Activated CD4-positive, alpha-beta memory T cell treated with anti-CD3 and anti-CD28 coated beads, Interleukin-2, amount 10 ng/mL, durations not matched to agents 7 days and 5 days (primary cell): ENCODE data around the gene SLC2A3. TPM values are rescaled to one million over a fixed set of nuclear protein-coding genes. Genes with fewer than 3 reads are reported as not detected.
"Not testable (repeated sequence)": the region's sequence is repeated elsewhere in the genome, so short reads cannot be mapped to it uniquely, and the experiment has no call there.

Experiments used
- CTCF ChIA-PET: fragments of 350-600 bp; sonication (Branson Sonifier 250); formaldehyde crosslinking; loops from one replicate; lab custom pipeline; 2021; ENCODE audit warnings: antibody characterized with exemption, inconsistent platforms; lab: Charles Lee
- POLR2A ChIA-PET: fragments of 350-600 bp; sonication (Branson Sonifier 250); formaldehyde crosslinking; loops from one replicate; lab custom pipeline; 2021; ENCODE audit warnings: antibody characterized with exemption; lab: Charles Lee
- DNase-seq: peaks from one replicate; pipeline ENCODE4 v3.0.0-alpha.2; 2020
- H3K27ac Mint-ChIP-seq: one replicate; pipeline ENCODE4 v1.8.0; 2021; ENCODE audit warnings: mild to moderate bottlenecking, mixed read lengths
- H3K27me3 Mint-ChIP-seq: one replicate; pipeline ENCODE4 v1.8.0; 2021; ENCODE audit warnings: mixed read lengths
- H3K36me3 Mint-ChIP-seq: one replicate; pipeline ENCODE4 v1.8.0; 2021; ENCODE audit warnings: low read depth, mixed read lengths
- H3K4me1 Mint-ChIP-seq: one replicate; pipeline ENCODE4 v1.8.0; 2021; ENCODE audit warnings: mixed read lengths
- H3K4me3 Mint-ChIP-seq: one replicate; pipeline ENCODE4 v1.8.0; 2021; ENCODE audit warnings: mild to moderate bottlenecking, mixed read lengths
- H3K9me3 Mint-ChIP-seq: one replicate; pipeline ENCODE4 v1.8.0; 2021; ENCODE audit warnings: mixed read lengths
- total RNA-seq, 2 experiments: library from RNA; stranded (reverse); gene quantifications; one replicate each; pipeline ENCODE4 v1.2.3, GENCODE V29; 2021

SLC2A3 gene
- total RNA-seq, 2 experiments from 2014 or later = 659 to 664 TPM

DNA sequence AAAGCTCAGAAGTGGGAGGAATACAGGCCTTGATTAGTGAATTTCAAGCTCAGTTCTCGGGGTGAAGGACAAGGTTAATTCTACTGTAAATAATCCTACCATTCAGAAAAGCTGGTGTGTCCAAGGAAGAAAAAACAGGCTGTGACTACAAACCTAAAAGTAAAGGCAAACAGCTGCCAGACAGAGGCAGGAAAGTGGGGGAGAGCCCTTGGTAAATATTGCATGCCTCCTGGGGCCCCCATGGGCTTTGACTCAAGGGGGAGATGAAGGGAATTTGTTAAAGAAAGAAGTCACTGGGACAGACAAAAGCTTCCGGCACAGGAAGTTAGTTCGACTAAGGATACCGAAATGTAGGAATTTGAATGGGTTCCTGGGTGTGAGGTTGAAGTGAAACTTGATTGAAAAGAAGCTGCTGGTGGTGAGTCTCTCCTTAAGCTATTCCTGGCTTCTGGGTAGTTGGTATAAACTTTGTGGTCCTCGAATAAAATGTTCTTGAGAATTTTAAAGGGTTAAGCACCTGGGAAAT, 30.3 kb downstream of the SLC2A3 start:
- H3K4me3 Mint-ChIP-seq, H3K4me1 Mint-ChIP-seq, H3K27ac Mint-ChIP-seq, H3K9me3 Mint-ChIP-seq, H3K27me3 Mint-ChIP-seq, H3K36me3 Mint-ChIP-seq, DNase-seq: not testable (repeated sequence)
- CTCF ChIA-PET = interaction anchor here (0.7 to 1.5 kb wide), 4 partner anchors 11 to 109 kb away, joined by 3 to 4 read pairs (median 4); no protein-coding TSS in a partner anchor
- POLR2A ChIA-PET = interaction anchor here (1.4 kb wide), 1 partner anchor 13 kb away, joined by 4 read pairs; no protein-coding TSS in a partner anchor

DNA sequence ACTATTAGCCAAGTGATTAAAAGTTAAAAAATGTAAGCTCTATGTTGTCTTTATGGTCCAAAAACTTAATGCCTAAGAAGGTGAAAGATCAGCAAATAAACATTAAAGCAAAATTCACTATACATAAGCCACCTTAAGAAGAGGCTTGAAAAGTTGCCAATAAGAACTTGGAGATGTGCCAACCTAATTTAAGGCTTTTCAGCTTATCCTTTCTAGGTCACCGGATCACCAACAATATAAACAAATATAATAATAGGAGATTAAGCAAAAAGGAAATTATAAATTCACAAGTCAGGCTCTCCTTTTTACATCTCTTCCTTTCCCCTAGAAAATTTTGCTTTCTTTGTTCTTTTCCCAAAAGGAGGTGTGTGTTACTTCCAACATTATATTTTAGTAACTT, 30.9 kb downstream of the SLC2A3 start:
- POLR2A ChIA-PET = interaction anchor here (1.4 kb wide), 1 partner anchor 13 kb away, joined by 4 read pairs; no protein-coding TSS in a partner anchor
- Mint-ChIP-seq H3K36me3 (no peaks in the 10 kb centered on the region), H3K4me3 (no peak overlapping the region)

GRCh38 chr12:7902416-7902815, 33.6 kb downstream of the SLC2A3 start:
- H3K4me1 Mint-ChIP-seq, H3K27ac Mint-ChIP-seq, H3K36me3 Mint-ChIP-seq, H3K4me3 Mint-ChIP-seq, CTCF ChIA-PET, POLR2A ChIA-PET, DNase-seq, H3K9me3 Mint-ChIP-seq, H3K27me3 Mint-ChIP-seq: not testable (repeated sequence)

More for the DNA sequence above, 30.9 kb downstream of the SLC2A3 start:
- DNase-seq = no peak
- Mint-ChIP-seq H3K27ac (no peak overlapping the region), H3K27me3 (no peaks in the 10 kb centered on the region), H3K4me1 (no peaks in the 10 kb centered on the region), H3K9me3 (no peaks in the 10 kb centered on the region)
- CTCF ChIA-PET = interaction anchor here (0.7 to 1.5 kb wide), 3 partner anchors 11 to 108 kb away, joined by 3 to 4 read pairs (median 4); no protein-coding TSS in a partner anchor

- Mint-ChIP-seq H3K9me3 (no peaks in the 10 kb centered on the region), H3K4me3 (no peak overlapping the region), H3K27ac (no peak overlapping the region), H3K4me1 (no peaks in the 10 kb centered on the region), H3K36me3 (no peaks in the 10 kb centered on the region), H3K27me3 (peaks cover 2% of the 10 kb centered on the region)
- ChIA-PET CTCF (no interaction called here), POLR2A (interaction anchor here (0.6 kb wide), 1 partner anchor 187 kb away, joined by 4 read pairs; no protein-coding TSS in a partner anchor)
- DNase-seq = no peak
These were observed 36.2 kb downstream of the SLC2A3 start for GRCh38 chr12:7899755-7900154.

DNA sequence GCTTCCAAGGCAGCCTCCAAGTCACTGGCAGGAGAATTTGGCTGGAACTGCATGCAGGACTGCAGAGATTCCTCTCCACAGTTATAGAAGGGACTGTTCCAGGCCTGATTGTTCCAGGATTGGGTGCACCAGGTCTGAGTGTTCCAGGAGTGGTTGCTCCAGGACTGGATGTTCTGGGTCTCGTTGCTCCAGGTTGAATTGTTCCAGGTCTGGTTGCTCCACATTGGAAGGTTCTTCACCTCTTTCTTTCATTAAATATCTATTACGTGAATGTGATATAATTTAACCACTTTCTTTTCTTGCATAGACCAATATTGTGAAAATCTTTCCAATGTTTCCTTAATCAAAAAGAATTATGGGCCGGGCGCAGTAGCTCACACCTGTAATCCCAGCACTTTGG, 39.3 kb downstream of the SLC2A3 start:
- H3K4me1 Mint-ChIP-seq, H3K27ac Mint-ChIP-seq, H3K27me3 Mint-ChIP-seq, H3K36me3 Mint-ChIP-seq, CTCF ChIA-PET, POLR2A ChIA-PET, DNase-seq, H3K9me3 Mint-ChIP-seq, H3K4me3 Mint-ChIP-seq: not testable (repeated sequence)

DNA sequence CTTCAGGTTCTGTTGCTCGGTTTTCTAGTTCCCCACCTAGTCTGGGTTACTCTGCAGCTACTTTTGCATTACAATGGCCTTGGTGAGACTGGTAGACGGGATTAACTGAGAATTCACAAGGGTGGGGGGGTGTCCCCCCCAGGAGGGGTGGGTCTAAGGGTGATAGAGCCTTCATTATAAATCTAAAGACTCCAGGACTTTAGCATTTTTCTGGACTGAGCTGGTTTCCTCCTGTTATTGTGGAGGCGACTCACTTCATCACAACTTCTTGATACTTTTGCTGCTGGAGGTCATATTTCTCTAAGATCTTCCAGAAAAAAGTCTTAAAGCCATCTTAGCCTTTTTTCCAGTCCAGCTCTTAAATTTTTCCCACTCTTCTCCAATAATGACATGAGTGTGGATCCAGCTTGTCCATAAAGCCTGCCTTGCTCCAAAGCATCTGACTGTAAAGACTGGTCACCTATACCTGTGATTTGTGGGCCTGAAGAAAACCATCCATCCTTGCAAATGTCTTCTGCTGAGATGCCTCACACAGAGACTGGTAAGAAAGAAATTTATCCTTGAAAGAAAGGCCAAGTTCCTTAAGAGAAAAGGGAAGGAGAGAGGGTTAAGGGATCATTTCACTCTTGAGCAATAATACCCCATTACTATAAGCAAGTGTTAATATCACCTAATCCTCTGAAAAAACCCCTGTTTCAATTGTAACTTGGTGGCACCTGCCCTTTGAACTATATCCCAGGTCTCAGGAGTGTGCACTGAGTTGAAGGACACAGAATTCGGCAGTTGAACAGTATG, 43.6 kb downstream of the SLC2A3 start:
- CTCF ChIA-PET = interaction anchor here (0.5 to 0.6 kb wide), 2 partner anchors 14 to 114 kb away, joined by 4 to 6 read pairs; no protein-coding TSS in a partner anchor
- H3K27ac Mint-ChIP-seq = no peak overlapping the region

DNA sequence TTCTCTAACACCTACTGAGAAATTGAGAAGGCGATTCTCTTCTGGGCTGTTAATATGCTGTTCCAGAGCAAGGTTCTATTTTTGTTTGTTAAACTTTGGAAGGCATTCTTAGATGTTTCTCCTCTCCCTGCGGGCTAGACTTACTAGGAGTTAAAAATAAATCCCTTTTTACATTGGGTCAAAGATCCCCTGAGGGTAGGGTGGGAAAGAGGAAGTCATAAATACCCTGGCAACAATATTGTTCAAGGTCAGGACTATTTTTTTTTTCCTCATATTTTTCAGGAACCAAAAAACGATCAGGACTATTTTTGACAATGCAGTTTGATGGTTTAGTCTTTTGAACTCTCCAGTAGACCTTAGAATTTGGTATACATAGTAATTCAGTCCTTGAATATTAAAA, 51.3 kb downstream of the SLC2A3 start:
- no peak overlapping the region for H3K27ac Mint-ChIP-seq
- DNase-seq = no peak
- H3K36me3 Mint-ChIP-seq = no peaks in the 10 kb centered on the region
- POLR2A ChIA-PET = no interaction called here
- no peak overlapping the region for H3K4me3 Mint-ChIP-seq
- no peaks in the 10 kb centered on the region for H3K4me1 Mint-ChIP-seq
- CTCF ChIA-PET = interaction anchor here (0.9 kb wide), 1 partner anchor 40 kb away, joined by 3 read pairs; no protein-coding TSS in a partner anchor
- no peaks in the 10 kb centered on the region for H3K9me3 Mint-ChIP-seq
- peaks cover 5% of the 10 kb centered on the region for H3K27me3 Mint-ChIP-seq

More for the DNA sequence above, 43.6 kb downstream of the SLC2A3 start:
- DNase-seq = no peak
- Mint-ChIP-seq H3K9me3 (no peaks in the 10 kb centered on the region), H3K36me3 (no peaks in the 10 kb centered on the region), H3K27me3 (peaks cover 9% of the 10 kb centered on the region), H3K4me1 (no peaks in the 10 kb centered on the region), H3K4me3 (no peak overlapping the region)
- POLR2A ChIA-PET = no interaction called here

- H3K9me3 Mint-ChIP-seq, DNase-seq, H3K4me1 Mint-ChIP-seq, POLR2A ChIA-PET, H3K27ac Mint-ChIP-seq, H3K4me3 Mint-ChIP-seq, H3K27me3 Mint-ChIP-seq, H3K36me3 Mint-ChIP-seq: not testable (repeated sequence)
- CTCF ChIA-PET = interaction anchor here (0.6 kb wide), 1 partner anchor 221 kb away, joined by 3 read pairs; no protein-coding TSS in a partner anchor
These were observed 54.3 kb downstream of the SLC2A3 start for GRCh38 chr12:7881736-7882120.

DNA sequence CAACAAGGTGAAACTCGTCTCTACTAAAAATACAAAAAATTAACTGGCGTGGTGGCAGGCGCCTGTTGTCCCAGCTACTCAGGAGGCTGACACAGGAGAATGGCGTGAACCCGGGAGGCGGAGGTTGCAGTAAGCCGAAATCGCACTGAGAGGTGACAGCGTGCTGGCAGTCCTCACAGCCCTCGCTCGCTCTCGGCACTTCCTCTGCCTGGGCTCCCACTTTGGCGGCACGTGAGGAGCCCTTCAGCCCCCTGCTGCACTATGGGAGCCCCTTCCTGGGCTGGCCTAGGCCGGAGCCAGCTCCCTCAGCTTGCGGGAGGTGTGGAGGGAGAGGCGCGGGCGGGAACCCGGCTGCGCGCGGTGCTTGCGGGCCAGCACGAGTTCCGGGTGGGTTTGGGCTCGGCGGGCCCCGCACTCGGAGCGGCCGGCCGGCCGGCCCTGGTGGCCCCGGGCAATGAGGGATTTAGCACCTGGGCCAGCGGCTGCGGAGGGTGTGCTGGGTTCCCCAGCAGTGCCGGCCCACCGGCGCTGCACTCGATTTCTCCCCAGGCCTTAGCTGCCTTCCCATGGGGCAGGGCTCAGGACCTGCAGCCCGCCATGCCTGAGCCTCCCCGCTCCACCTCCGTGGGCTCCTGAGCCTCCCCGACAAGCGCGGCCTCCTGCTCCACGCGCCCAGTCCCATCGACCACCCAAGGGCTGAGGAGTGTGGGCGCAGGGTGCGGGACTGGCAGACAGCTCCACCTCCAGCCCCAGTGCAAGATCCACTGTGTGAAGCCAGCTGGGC, 54.8 kb downstream of the SLC2A3 start:
- H3K36me3 Mint-ChIP-seq, H3K27ac Mint-ChIP-seq, DNase-seq, POLR2A ChIA-PET, H3K9me3 Mint-ChIP-seq, H3K4me3 Mint-ChIP-seq, H3K4me1 Mint-ChIP-seq, H3K27me3 Mint-ChIP-seq: not testable (repeated sequence)
- CTCF ChIA-PET = interaction anchor here (0.6 kb wide), 1 partner anchor 220 kb away, joined by 3 read pairs; no protein-coding TSS in a partner anchor

- no peaks in the 10 kb centered on the region for H3K36me3 Mint-ChIP-seq
- DNase-seq = no peak
- H3K4me3 Mint-ChIP-seq = no peak overlapping the region
- ChIA-PET CTCF (interaction anchor here (0.7 kb wide), 2 partner anchors 49 to 190 kb away, joined by 3 to 5 read pairs; no protein-coding TSS in a partner anchor), POLR2A (no interaction called here)
- no peak overlapping the region for H3K27ac Mint-ChIP-seq
- H3K4me1 Mint-ChIP-seq = no peaks in the 10 kb centered on the region
- H3K9me3 Mint-ChIP-seq = no peaks in the 10 kb centered on the region
- peaks cover 1% of the 10 kb centered on the region for H3K27me3 Mint-ChIP-seq
These were observed 56.7 kb downstream of the SLC2A3 start for GRCh38 chr12:7879246-7879645.

GRCh38 chr12:7877420-7877819, 58.6 kb downstream of the SLC2A3 start:
- no peaks in the 10 kb centered on the region for H3K36me3 Mint-ChIP-seq
- ChIA-PET CTCF (no interaction called here), POLR2A (interaction anchor here (0.8 kb wide), 1 partner anchor 56 kb away, joined by 3 read pairs; no protein-coding TSS in a partner anchor)
- H3K27ac Mint-ChIP-seq = no peak overlapping the region
- H3K4me3 Mint-ChIP-seq = no peak overlapping the region
- no peak for DNase-seq
- H3K4me1 Mint-ChIP-seq = peaks cover 1% of the 10 kb centered on the region
- peaks cover 14% of the 10 kb centered on the region for H3K27me3 Mint-ChIP-seq
- no peaks in the 10 kb centered on the region for H3K9me3 Mint-ChIP-seq

GRCh38 chr12:7872566-7873319, 63.2 kb downstream of the SLC2A3 start, which contains the start of gene SLC2A14:
TSS of gene SLC2A14 (minus strand) at chr12:7872915. CDS start at chr12:7869880, 3,035 bp downstream.
- POLR2A ChIA-PET = no interaction called here
- H3K36me3 Mint-ChIP-seq = no peaks in the 10 kb centered on the region
- CTCF ChIA-PET = no interaction called here
- H3K4me1 Mint-ChIP-seq = peaks cover 3% of the 10 kb centered on the region
- peaks cover 38% of the 10 kb centered on the region for H3K27me3 Mint-ChIP-seq
- H3K27ac Mint-ChIP-seq = no peak within 1 kb of the TSS
- no peak for DNase-seq
- H3K9me3 Mint-ChIP-seq = no peaks in the 10 kb centered on the region
- no peak within 1 kb of the TSS for H3K4me3 Mint-ChIP-seq
